H1 (cell line): ENCODE measurements around the gene WWC1.

Source experiments
- CHD2 ChIP-seq: IDR thresholded peaks from 2 replicates; pipeline ENCODE4 v1.6.1; 2012; ENCODE audit warnings: low read length, improper control_type of control experiment
- CTCF ChIP-seq, 3 experiments: IDR thresholded peaks; 1 replicate in 2 of 3; 2 replicates in 1 of 3; pipeline versions ENCODE4 v1.5.1 to v1.6.1; 2011; ENCODE audit warnings: low read length in 3 of 3, mild to moderate bottlenecking in 3 of 3, inconsistent platforms in 2 of 3, low read depth in 1 of 3, moderate library complexity in 1 of 3; ENCODE audit not compliant: insufficient read depth in 1 of 3; ENCODE audit errors: control extremely low read depth in 1 of 3
- RAD21 ChIP-seq, 2 experiments: IDR thresholded peaks in 1 of 2; conservative IDR thresholded peaks in 1 of 2; 2 replicates each; pipeline ENCODE4 v1.6.1; 2011; ENCODE audit warnings: low read depth in 2 of 2, low read length in 2 of 2, improper control_type of control experiment in 1 of 2, inconsistent platforms in 1 of 2, mild to moderate bottlenecking in 1 of 2, moderate library complexity in 1 of 2
- SAP30 ChIP-seq: fragments of 300-600 bp; sonication (generic); IDR thresholded peaks from 2 replicates; pipeline ENCODE4 v1.7.1; 2012; ENCODE audit warnings: low read length, moderate library complexity, mild to moderate bottlenecking, inconsistent platforms; ENCODE audit not compliant: insufficient read depth, insufficient replicate concordance

GRCh38 chr5:168417731-168418429 is 126.4 kb downstream of the WWC1 start:
- TF ChIP-seq CHD2 (no peak), CTCF (IDR thresholded peaks at IDR 0.05; ENCODE audit: control extremely low read depth in 1 of 3, insufficient read depth in 1 of 3, low read depth in 1 of 3, low read length in 3 of 3) (no peak), SAP30 (no peak), RAD21 (IDR thresholded peaks at IDR 0.05 in 1 of 2, conservative IDR thresholded peaks at IDR 0.05 in 1 of 2; ENCODE audit: low read depth in 2 of 2, low read length in 2 of 2) (no peak)
